Gastrocnemius medialis (tissue), 4 donors: ENCODE results near the gene AMFR.

Experiments used
- POLR2A ChIP-seq, 2 donors: fragments of 450-650 bp; IDR thresholded peaks; one replicate each; pipeline ENCODE4 v1.6.1; 2017; ENCODE audit warnings: antibody characterized with exemption in 2 of 2, mild to moderate bottlenecking in 2 of 2, moderate library complexity in 2 of 2
- TF ChIP-seq, protein P1 (sequence below), 5 experiments: fragments of 450-650 bp in 3 of 5; fragments of 200-600 bp in 2 of 5; sonication (generic) in 2 of 5; IDR thresholded peaks in 4 of 5; conservative IDR thresholded peaks in 1 of 5; 1 replicate in 4 of 5; 2 replicates in 1 of 5; pipeline ENCODE4 v1.5.1; 2016 to 2019; ENCODE audit warnings: antibody characterized with exemption in 5 of 5, mild to moderate bottlenecking in 3 of 5, moderate library complexity in 3 of 5

DNA sequence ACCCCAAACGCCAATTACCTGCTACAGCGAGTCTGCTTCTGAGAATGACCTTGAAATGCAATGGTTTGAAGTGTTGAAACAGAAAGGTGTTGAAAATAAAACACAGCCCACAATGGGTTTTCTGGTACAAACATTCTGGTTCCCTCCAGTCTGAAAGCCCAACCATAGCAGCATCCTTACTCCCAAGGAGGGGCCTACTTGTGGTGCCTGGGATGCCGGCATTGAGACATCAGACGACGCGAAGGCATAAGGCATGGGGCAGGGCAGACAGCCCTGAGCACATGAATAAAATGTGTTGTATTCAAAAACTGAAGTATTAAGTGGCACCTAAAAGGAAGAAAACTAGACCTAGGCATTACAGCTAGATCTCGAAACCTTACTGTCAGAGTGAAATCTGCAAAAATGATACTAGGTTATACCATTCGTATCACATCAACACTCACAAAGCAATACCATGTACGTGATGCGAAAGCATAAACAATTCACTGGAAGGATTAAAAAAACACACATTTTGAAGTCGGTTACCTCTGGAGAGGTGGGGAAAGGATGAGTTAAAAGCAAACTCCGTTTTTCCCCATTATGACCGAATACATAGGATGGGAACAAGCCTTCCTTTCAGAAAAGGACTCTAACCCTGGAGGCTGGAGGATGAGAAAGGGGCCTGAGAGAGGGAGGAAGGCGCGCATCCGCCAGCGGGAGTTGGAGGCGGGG lies 25.1 kb upstream of the AMFR start:
- TF ChIP-seq POLR2A (IDR thresholded peaks at IDR 0.05) = no peak
- TF ChIP-seq, protein P1, sequence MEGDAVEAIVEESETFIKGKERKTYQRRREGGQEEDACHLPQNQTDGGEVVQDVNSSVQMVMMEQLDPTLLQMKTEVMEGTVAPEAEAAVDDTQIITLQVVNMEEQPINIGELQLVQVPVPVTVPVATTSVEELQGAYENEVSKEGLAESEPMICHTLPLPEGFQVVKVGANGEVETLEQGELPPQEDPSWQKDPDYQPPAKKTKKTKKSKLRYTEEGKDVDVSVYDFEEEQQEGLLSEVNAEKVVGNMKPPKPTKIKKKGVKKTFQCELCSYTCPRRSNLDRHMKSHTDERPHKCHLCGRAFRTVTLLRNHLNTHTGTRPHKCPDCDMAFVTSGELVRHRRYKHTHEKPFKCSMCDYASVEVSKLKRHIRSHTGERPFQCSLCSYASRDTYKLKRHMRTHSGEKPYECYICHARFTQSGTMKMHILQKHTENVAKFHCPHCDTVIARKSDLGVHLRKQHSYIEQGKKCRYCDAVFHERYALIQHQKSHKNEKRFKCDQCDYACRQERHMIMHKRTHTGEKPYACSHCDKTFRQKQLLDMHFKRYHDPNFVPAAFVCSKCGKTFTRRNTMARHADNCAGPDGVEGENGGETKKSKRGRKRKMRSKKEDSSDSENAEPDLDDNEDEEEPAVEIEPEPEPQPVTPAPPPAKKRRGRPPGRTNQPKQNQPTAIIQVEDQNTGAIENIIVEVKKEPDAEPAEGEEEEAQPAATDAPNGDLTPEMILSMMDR (IDR thresholded peaks at IDR 0.05 in 4 of 5, conservative IDR thresholded peaks at IDR 0.05 in 1 of 5) = no peak
